MM.1S (cell line): ENCODE results near the gene ARHGEF10L.

Experiments used
- EZH2 ChIP-seq: fragments of 300-600 bp; sonication (generic); optimal IDR thresholded peaks from 2 replicates; pipeline ENCODE3; 2017; ENCODE audit warnings: low read depth, mild to moderate bottlenecking, antibody characterized with exemption, low read length, mixed read lengths
- EZH2phosphoT487 ChIP-seq: fragments of 300-600 bp; sonication (generic); IDR thresholded peaks from 2 replicates; pipeline ENCODE4 v1.6.1; 2018; ENCODE audit warnings: antibody characterized with exemption, low read length
- TF ChIP-seq, protein P1 (sequence below): fragments of 300-600 bp; sonication (generic); IDR thresholded peaks from 2 replicates; pipeline ENCODE4 v1.5.1; 2016; ENCODE audit warnings: antibody characterized with exemption, low read length, mixed read lengths

DNA sequence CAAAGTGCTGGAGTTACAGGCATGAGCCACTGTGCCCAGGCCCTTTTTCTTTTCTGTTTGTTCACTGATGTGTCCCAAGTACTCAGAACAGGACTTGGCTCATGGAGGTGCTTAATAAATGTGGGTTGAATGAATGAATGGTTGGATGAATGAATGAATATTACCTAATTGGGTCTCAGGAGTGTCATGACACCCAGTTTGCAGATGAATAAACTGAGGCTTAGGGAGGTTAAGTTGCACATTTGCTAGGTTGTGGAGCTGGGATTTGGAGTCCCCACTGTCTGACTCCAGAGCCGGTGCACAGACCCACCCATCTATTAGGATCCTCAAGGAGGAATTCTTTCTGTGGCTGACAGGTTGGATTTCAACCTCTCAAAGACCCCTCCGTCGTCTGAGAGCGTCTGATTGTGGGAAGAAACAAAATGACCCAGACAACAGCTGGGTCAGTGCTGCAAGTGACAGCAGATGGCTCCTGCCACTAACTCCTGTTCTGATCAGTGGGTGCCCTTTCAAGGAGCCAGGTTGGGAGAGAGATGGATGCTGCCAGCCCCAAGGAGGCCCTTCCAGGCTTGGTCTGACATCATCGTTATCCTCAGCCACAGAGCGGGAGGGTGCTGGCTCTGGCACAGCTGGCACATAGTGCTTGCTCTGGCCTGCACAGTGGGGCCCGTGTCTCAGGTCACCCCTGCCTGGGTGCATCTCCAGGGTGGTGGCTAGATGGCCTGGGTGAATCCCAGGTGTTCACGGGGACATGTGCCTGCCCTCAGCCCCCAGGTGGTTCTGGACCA is 24.2 kb downstream of the ARHGEF10L start:
- TF ChIP-seq, protein P1, sequence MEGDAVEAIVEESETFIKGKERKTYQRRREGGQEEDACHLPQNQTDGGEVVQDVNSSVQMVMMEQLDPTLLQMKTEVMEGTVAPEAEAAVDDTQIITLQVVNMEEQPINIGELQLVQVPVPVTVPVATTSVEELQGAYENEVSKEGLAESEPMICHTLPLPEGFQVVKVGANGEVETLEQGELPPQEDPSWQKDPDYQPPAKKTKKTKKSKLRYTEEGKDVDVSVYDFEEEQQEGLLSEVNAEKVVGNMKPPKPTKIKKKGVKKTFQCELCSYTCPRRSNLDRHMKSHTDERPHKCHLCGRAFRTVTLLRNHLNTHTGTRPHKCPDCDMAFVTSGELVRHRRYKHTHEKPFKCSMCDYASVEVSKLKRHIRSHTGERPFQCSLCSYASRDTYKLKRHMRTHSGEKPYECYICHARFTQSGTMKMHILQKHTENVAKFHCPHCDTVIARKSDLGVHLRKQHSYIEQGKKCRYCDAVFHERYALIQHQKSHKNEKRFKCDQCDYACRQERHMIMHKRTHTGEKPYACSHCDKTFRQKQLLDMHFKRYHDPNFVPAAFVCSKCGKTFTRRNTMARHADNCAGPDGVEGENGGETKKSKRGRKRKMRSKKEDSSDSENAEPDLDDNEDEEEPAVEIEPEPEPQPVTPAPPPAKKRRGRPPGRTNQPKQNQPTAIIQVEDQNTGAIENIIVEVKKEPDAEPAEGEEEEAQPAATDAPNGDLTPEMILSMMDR: no peak
- TF ChIP-seq EZH2phosphoT487 (no peak), EZH2 (no peak)
